ENCODE measurements around the gene SLC10A3.

- TF ChIP-seq SUZ12 (IDR thresholded peaks at IDR 0.05), result no peak
- TF ChIP-seq PKNOX1 (IDR thresholded peaks at IDR 0.05), result no peak
- no peak for TF ChIP-seq FOXA1 (IDR thresholded peaks at IDR 0.05)
- no peak for TF ChIP-seq ELF4 (IDR thresholded peaks at IDR 0.05)
- TF ChIP-seq TARDBP (IDR thresholded peaks at IDR 0.05), result no peak
Measured at GRCh38 chrX:154539077-154539476, 48.6 kb upstream of the SLC10A3 start.

Measured in HEK293T (cell line).